GM18951 (cell line): Measurements from ENCODE around the gene MAPK1.

Source experiments
- POLR2A ChIP-seq: IDR thresholded peaks from 4 replicates; pipeline ENCODE4 v1.6.1; 2011; ENCODE audit warnings: mild to moderate bottlenecking; ENCODE audit not compliant: insufficient read length, insufficient read depth; ENCODE audit errors: extremely low read depth
- in situ Hi-C: fragments of 300-500 bp; cut with MboI; formaldehyde crosslinking; loops from one replicate; pipeline ENCODE4 v1.12.0; 2022; ENCODE audit warnings: low sequenced_read_pairs, mixed read lengths, inconsistent platforms; ENCODE audit not compliant: unreplicated experiment

Gene MAPK1

GRCh38 chr22:21765909-21766529 lies 101.4 kb downstream of the MAPK1 start:
- TF ChIP-seq POLR2A = no peak
- in situ Hi-C loops = no loop called here

- in situ Hi-C loops = no loop called here
- TF ChIP-seq POLR2A = no peak
These were observed 103.2 kb downstream of the MAPK1 start for GRCh38 chr22:21764038-21764804.

- in situ Hi-C loops = no loop called here
- TF ChIP-seq POLR2A = no peak
These were observed 104.5 kb downstream of the MAPK1 start for GRCh38 chr22:21762712-21763581.

- in situ Hi-C loops = no loop called here
- no peak for TF ChIP-seq POLR2A
These were observed 105.3 kb downstream of the MAPK1 start for GRCh38 chr22:21761994-21762680.

GRCh38 chr22:21761086-21761485 lies 106.4 kb downstream of the MAPK1 start:
- TF ChIP-seq POLR2A = no peak
- in situ Hi-C loops = no loop called here

- in situ Hi-C loops = no loop called here
- no peak for TF ChIP-seq POLR2A
These were observed 106.8 kb downstream of the MAPK1 start for GRCh38 chr22:21760640-21761039.

GRCh38 chr22:21759646-21760376 lies 107.6 kb downstream of the MAPK1 start:
- TF ChIP-seq POLR2A = no peak
- in situ Hi-C loops = no loop called here

GRCh38 chr22:21759093-21759492 lies 108.4 kb downstream of the MAPK1 start:
- TF ChIP-seq POLR2A = no peak
- in situ Hi-C loops = no loop called here

- TF ChIP-seq POLR2A = no peak
- in situ Hi-C loops = no loop called here
These were observed 109.2 kb downstream of the MAPK1 start for GRCh38 chr22:21758091-21758864.

GRCh38 chr22:21755851-21756284 lies 111.6 kb downstream of the MAPK1 start:
- in situ Hi-C loops = no loop called here
- TF ChIP-seq POLR2A = no peak

GRCh38 chr22:21754523-21754922 lies 112.9 kb downstream of the MAPK1 start:
- no peak for TF ChIP-seq POLR2A
- in situ Hi-C loops = no loop called here
